ENCODE measurements around the gene CLEC4G. TPM values are rescaled to one million over a fixed set of nuclear protein-coding genes. Genes with fewer than 3 reads are reported as not detected.
"Not testable (repeated sequence)": the region's sequence is repeated elsewhere in the genome, so short reads cannot be mapped to it uniquely, and the experiment has no call there.

Gene CLEC4G
- polyA plus RNA-seq, 1 experiment: not detected

- Histone ChIP-seq H3K27me3 (ENCODE audit: control insufficient read depth, insufficient read depth, low read length) (no peaks in the 10 kb centered on the region), H3K27ac (ENCODE audit: low read depth, low read length) (no peak overlapping the region), H3K4me3 (ENCODE audit: low read depth, low read length) (no peak overlapping the region), H3K9me3 (ENCODE audit: control insufficient read depth, insufficient read depth, low read length) (no peaks in the 10 kb centered on the region)
- CTCF ChIA-PET: interaction anchor here (0.9 kb wide), 1 partner anchor 96 kb away, joined by 3 read pairs; no protein-coding TSS in a partner anchor
- TF ChIP-seq CTCF (IDR thresholded peaks at IDR 0.05; ENCODE audit: low read depth, low read length): no peak
- DNase-seq (ENCODE audit: low read depth, low spot score): no peak
- POLR2A ChIA-PET: no interaction called here
These were observed 16.3 kb upstream of the CLEC4G start for GRCh38 chr19:7748171-7748570.

GRCh38 chr19:7746903-7747884, 15.3 kb upstream of the CLEC4G start, which contains the start of gene CD209:
CD209 (minus strand) TSS chr19:7747534; CDS start chr19:7747511, 23 bp downstream.
- no peak within 1 kb of the TSS for H3K4me3 ChIP-seq (ENCODE audit: low read depth, low read length)
- TF ChIP-seq CTCF (IDR thresholded peaks at IDR 0.05; ENCODE audit: low read depth, low read length): no peak
- CTCF ChIA-PET: interaction anchor here (0.6 to 0.9 kb wide), 2 partner anchors 95 to 1566 kb away, joined by 3 read pairs; no protein-coding TSS in a partner anchor

GRCh38 chr19:7746306-7746705, 14.4 kb upstream of the CLEC4G start:
- H3K27me3 ChIP-seq (ENCODE audit: control insufficient read depth, insufficient read depth, low read length); POLR2A ChIA-PET; H3K9me3 ChIP-seq (ENCODE audit: control insufficient read depth, insufficient read depth, low read length); DNase-seq (ENCODE audit: low read depth, low spot score); H3K4me3 ChIP-seq (ENCODE audit: low read depth, low read length); H3K27ac ChIP-seq (ENCODE audit: low read depth, low read length); CTCF ChIA-PET: not testable (repeated sequence)

More at GRCh38 chr19:7746903-7747884, 15.3 kb upstream of the CLEC4G start, which contains the start of gene CD209:
- no peaks in the 10 kb centered on the region for H3K9me3 ChIP-seq (ENCODE audit: control insufficient read depth, insufficient read depth, low read length)
- no peak for DNase-seq (ENCODE audit: low read depth, low spot score)
- POLR2A ChIA-PET: no interaction called here
- H3K27ac ChIP-seq (ENCODE audit: low read depth, low read length): no peak within 1 kb of the TSS
- H3K27me3 ChIP-seq (ENCODE audit: control insufficient read depth, insufficient read depth, low read length): peaks cover 3% of the 10 kb centered on the region

GRCh38 chr19:7744871-7745650, 13.2 kb upstream of the CLEC4G start:
- CTCF ChIA-PET: interaction anchor here (0.5 kb wide), 1 partner anchor 1227 kb away, joined by 5 read pairs; no protein-coding TSS in a partner anchor
- POLR2A ChIA-PET: no interaction called here

More at GRCh38 chr19:7744871-7745650, 13.2 kb upstream of the CLEC4G start:
- Histone ChIP-seq H3K4me3 (ENCODE audit: low read depth, low read length) (no peak overlapping the region), H3K9me3 (ENCODE audit: control insufficient read depth, insufficient read depth, low read length) (no peaks in the 10 kb centered on the region), H3K27ac (ENCODE audit: low read depth, low read length) (no peak overlapping the region), H3K27me3 (ENCODE audit: control insufficient read depth, insufficient read depth, low read length) (peaks cover 3% of the 10 kb centered on the region)
- no peak for TF ChIP-seq CTCF (IDR thresholded peaks at IDR 0.05; ENCODE audit: low read depth, low read length)
- no peak for DNase-seq (ENCODE audit: low read depth, low spot score)

Measured in AG04450 (cell line).